Calu3 (cell line): ENCODE data around the gene FOXP4. TPM values are rescaled to one million over a fixed set of nuclear protein-coding genes. Genes with fewer than 3 reads are reported as not detected.

Experiments used
- BruUV-seq: library from RNA; stranded (reverse); fragments of 400-500 nt; replicated peaks from 2 replicates; lab custom pipeline; 2021; lab: Mats Ljungman, UMichigan
- CTCF ChIA-PET: fragments of 300-600 bp; sonication (Branson Sonifier 250); formaldehyde crosslinking; loops from one replicate; lab custom pipeline; 2022; ENCODE audit warnings: antibody characterized with exemption; lab: Charles Lee
- DNase-seq: peaks from one replicate; pipeline ENCODE4 v3.0.0; 2022
- H3K27ac Mint-ChIP-seq: one replicate; pipeline ENCODE4 v1.8.0; 2022; ENCODE audit warnings: mixed read lengths; ENCODE audit not compliant: unreplicated experiment
- H3K27me3 Mint-ChIP-seq: one replicate; pipeline ENCODE4 v1.8.0; 2022; ENCODE audit warnings: mixed read lengths; ENCODE audit not compliant: unreplicated experiment
- H3K36me3 Mint-ChIP-seq: one replicate; pipeline ENCODE4 v1.8.0; 2022; ENCODE audit warnings: mild to moderate bottlenecking, moderate library complexity, mixed read lengths; ENCODE audit not compliant: insufficient read depth, unreplicated experiment
- H3K4me1 Mint-ChIP-seq: one replicate; pipeline ENCODE4 v1.8.0; 2022; ENCODE audit warnings: mild to moderate bottlenecking, low read depth, mixed read lengths; ENCODE audit not compliant: unreplicated experiment
- H3K4me3 Mint-ChIP-seq: one replicate; pipeline ENCODE4 v1.8.0; 2022; ENCODE audit warnings: mild to moderate bottlenecking, low read depth, moderate library complexity, mixed read lengths; ENCODE audit not compliant: unreplicated experiment
- H3K9me3 Mint-ChIP-seq: one replicate; pipeline ENCODE4 v1.8.0; 2022; ENCODE audit warnings: low read depth, mixed read lengths; ENCODE audit not compliant: unreplicated experiment
- CTCF ChIP-seq: fragments of 200-600 bp; IDR thresholded peaks from one replicate; pipeline ENCODE4 v1.8.0; 2022; ENCODE audit warnings: antibody characterized with exemption; ENCODE audit not compliant: unreplicated experiment
- intact Hi-C: fragments of 100-400 bp; cut with micrococcal nuclease; formaldehyde crosslinking; loops from one replicate; pipeline ENCODE4 v1.10.0; 2022; ENCODE audit not compliant: unreplicated experiment
- total RNA-seq: library from RNA; stranded (reverse); gene quantifications from 2 replicates; pipeline ENCODE4 v1.2.3, GENCODE V29; 2022

The FOXP4 gene
- total RNA-seq, 1 experiment from 2014 or later, result 47.8 TPM

GRCh38 chr6:41621367-41621766 lies 75.2 kb downstream of the FOXP4 start:
- Mint-ChIP-seq H3K4me1 (peaks cover 12% of the 10 kb centered on the region), H3K27me3 (peaks cover 60% of the 10 kb centered on the region), H3K4me3 (no peak overlapping the region), H3K36me3 (peaks cover 4% of the 10 kb centered on the region), H3K27ac (no peak overlapping the region), H3K9me3 (peaks cover 3% of the 10 kb centered on the region)
- no peak for TF ChIP-seq CTCF
- DNase-seq, result no peak
- no TSS peak for BruUV-seq
- CTCF ChIA-PET, result no interaction called here
- intact Hi-C loops, result no loop called here

GRCh38 chr6:41621802-41622201 lies 75.6 kb downstream of the FOXP4 start:
- H3K27me3 Mint-ChIP-seq, result peaks cover 64% of the 10 kb centered on the region
- BruUV-seq, result no TSS peak
- intact Hi-C loops, result no loop called here
- no peak for DNase-seq
- TF ChIP-seq CTCF, result no peak
- peaks cover 3% of the 10 kb centered on the region for H3K9me3 Mint-ChIP-seq
- peaks cover 4% of the 10 kb centered on the region for H3K36me3 Mint-ChIP-seq
- CTCF ChIA-PET, result no interaction called here
- no peak overlapping the region for H3K4me3 Mint-ChIP-seq
- peaks cover 12% of the 10 kb centered on the region for H3K4me1 Mint-ChIP-seq
- H3K27ac Mint-ChIP-seq, result no peak overlapping the region

GRCh38 chr6:41622206-41622988 lies 76.2 kb downstream of the FOXP4 start:
- Mint-ChIP-seq H3K27ac (no peak overlapping the region), H3K4me3 (no peak overlapping the region), H3K36me3 (peaks cover 4% of the 10 kb centered on the region), H3K4me1 (peaks cover 12% of the 10 kb centered on the region), H3K9me3 (peaks cover 3% of the 10 kb centered on the region), H3K27me3 (peaks cover 70% of the 10 kb centered on the region)
- intact Hi-C loops, result no loop called here
- DNase-seq, result no peak
- no TSS peak for BruUV-seq
- TF ChIP-seq CTCF, result no peak
- CTCF ChIA-PET, result no interaction called here

GRCh38 chr6:41623330-41623729 lies 77.1 kb downstream of the FOXP4 start:
- peaks cover 3% of the 10 kb centered on the region for H3K9me3 Mint-ChIP-seq
- no peak overlapping the region for H3K4me3 Mint-ChIP-seq
- intact Hi-C loops, result no loop called here
- peaks cover 4% of the 10 kb centered on the region for H3K36me3 Mint-ChIP-seq
- no peak overlapping the region for H3K27ac Mint-ChIP-seq
- H3K27me3 Mint-ChIP-seq, result peaks cover 77% of the 10 kb centered on the region
- CTCF ChIA-PET, result no interaction called here
- H3K4me1 Mint-ChIP-seq, result peaks cover 12% of the 10 kb centered on the region
- BruUV-seq, result no TSS peak
- no peak for DNase-seq
- no peak for TF ChIP-seq CTCF
